AG20443 (cell line): ENCODE data around the gene ZNF580.

ENCODE experiments used
- DNase-seq: peaks from one replicate; pipeline ENCODE4 v3.0.0; 2012; ENCODE audit warnings: low spot score, mixed read lengths

The ZNF580 gene

DNA sequence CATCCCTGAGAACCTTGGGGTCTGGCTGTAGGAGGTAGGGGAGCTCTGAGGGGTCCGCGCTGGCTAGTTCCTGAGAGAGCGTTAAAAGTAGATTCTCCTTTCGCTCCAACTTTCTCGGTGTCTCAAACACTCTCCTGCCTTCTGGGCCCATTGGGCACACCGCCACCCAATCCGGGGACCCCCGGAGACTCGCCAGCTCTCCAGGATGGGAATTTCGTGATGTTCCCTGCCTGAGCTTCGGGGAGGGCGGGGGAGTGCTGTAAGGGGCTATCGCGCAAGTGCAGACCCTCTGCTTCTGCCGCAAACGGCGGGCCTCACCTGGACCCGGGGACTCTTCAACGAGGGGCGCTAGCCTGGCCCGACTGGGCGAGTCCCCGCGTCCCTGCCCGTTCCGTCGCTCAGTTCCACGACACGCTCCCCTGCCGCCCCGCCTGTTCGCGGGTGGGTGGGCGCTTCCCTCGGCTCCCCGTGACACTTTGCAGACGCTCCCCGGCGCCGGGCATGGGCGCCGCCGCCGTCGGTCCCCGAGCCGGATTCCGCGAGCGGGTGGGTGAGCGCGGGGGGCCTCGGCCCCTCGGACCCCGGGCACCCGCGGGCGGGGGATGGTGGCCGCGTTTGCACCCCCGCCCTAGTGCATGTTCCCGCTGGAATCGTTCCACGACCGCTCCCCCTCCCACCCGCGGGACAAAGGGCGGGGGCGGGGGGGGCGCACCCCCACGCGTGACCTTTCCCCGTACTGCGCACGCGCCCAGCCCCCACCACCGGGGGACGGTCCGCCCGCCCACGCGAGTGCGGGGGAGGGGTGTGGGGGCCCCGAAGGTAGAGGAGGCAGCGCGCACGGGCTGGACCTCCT is 7.2 kb downstream of the ZNF580 start, which contains the start of gene CCDC106:
TSS of gene CCDC106 (plus strand) at position 481 of the 853 bp plus-strand sequence. CDS start 835 bp downstream, outside the sequence.
- DNase-seq: peak; percentile 79

DNA sequence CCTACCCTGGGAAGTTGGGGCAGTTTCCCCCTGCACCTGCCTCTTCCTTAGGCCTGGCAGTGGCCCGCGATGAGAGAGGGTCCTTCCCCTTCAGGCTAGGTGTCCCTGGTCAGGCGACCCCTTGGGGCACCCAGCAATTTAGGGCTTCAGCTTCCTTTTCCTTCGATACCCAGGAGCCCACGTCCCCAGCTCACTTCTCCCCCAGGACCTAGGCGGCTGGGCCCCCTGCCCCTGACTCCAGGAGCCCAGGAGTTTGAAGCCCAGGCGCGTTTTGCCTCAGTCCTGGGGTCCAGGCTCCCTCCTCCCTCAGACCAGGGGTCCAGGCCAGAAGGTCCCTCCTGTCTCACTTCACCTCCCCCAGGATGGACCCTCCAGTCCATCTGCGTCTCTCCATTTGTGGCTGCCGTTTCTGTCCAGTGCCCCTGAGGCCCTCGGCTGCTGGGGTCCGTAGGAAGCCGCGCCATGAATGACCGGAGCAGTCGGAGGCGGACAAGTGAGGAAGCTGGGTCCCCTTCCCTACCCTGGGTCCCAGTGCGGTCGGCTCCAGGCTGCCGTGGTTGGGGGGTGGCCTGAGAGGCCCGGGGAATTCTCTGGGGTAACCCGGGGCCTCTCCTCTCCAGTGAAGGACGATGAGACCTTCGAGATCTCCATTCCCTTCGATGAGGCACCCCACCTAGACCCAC is 7.9 kb downstream of the ZNF580 start:
- no peak for DNase-seq

DNA sequence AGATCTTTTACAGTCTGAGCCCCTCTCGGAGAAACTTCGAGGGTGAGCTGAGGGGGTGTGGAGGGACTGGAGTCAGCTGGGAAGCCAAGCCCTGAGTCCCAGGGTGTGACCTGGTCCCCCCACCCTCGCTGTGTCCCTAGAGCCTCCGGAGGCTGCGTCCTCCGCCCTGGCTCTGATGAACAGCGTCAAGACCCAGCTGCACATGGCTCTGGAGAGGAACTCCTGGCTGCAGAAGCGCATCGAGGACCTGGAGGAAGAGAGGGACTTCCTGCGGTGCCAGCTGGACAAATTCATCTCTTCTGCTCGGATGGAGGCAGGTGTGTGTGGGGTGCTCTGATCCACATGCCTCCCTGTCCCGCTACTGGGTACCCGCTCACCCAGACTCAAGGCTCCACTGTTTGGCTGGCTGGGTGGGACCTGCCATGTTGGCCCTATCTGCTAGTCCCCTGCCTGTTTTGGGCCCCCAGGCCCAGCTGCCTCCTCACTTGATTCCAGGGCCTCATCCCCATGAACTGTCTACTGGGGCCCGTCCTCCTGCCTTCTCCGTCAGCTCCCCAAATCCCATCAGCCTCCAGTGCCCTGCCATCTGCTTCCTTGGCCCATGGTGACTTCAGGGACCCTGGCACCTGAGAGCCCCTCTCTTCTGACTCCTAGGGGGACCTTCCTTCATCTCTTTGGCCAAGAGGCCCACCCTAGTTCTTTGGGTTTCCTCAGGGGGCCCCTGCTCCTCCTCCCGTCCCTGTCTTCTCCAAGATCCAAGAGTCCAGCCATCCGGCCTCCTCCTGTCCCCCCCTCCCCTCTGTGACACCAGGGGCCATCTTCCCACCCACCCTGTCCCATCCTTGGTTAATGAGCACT is 8.7 kb downstream of the ZNF580 start:
- DNase-seq: no peak

DNA sequence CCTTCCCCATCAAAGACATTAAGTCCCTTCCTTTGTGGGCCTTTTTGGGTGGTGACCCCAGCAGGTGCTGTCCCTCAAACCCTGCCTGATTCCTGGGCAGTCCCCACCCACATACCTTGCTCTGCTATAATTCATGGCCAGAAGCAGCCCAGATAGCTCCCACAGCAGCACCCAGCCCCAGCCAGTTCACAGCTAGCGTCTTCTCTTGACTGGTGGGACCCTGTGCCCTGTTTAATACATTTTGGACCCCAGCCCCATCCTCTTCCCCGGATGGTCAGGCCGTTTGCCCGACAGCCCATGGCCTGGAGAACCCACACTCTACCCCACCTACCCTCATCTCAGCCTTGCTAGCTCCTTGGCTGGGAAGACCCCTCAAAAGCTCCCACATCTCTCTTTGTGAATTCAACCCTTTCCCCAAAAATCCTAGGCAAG is 9.3 kb downstream of the ZNF580 start:
- DNase-seq: no peak

DNA sequence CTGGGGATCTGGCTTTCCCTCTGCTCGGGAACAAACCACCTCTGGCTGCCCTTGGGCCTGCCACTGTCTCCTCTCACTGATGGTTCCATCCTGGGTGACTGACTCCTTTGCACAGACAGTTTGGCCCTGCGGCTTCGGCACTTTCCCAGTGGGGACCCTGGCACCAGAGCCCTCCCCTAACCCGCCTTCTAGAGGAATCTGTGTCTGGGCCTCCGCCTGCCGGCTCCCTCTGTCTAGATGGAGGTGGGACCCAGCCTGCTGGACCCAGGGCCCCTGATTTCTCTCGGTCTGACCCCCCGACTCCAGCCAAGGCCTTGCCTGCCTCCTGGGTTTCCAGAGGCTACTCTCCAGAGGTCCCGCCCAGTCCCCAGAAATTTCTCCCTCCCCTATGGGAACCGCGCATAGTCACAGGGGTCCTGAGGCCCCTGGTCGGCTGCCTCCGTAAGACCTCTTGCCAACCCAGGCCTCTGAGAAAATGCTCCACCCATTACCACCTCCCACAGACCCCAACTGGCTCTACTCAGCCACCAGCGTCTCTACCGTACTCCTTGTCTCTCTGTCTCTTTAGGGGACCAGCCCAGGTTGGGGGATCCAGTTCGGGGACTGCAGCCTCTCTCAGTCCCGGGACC is 9.9 kb downstream of the ZNF580 start:
- DNase-seq: no peak

GRCh38 chr19:55651236-55651635 is 10.4 kb downstream of the ZNF580 start:
- no peak for DNase-seq

GRCh38 chr19:55652311-55653128 is 11.7 kb downstream of the ZNF580 start:
- no peak for DNase-seq

- peak; percentile 94 for DNase-seq
Observed at GRCh38 chr19:55653651-55654322, 13.0 kb downstream of the ZNF580 start.

DNA sequence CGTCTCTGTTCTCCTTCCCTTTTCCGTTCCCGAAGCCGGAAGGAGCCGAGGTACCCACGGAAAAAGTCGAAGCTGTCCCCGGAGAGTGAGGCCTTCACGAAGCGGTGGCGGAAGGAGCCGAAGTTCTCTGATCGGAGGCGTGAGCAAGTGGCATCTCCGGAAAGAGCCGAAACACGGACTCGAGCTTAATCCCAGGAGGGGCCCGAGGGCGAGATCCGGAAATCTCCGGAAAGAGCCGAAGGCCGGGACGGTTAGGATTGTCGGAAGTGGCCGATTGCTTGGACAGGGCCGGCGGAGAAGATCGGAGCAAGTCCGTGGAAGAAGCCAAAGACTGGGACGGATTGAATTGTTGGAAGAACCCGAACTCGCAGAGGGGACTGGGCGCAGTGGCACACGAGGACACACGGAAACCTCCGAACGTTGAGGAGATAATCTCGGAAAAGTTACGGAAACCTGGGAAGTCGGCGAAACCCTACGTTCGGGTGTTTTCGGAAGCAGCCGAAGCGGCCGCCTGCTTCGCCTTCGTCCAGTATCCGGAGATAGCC is 13.6 kb downstream of the ZNF580 start:
- peak; percentile 91 for DNase-seq

- peak; percentile 97 for DNase-seq
Observed at GRCh38 chr19:55654868-55655647, 14.3 kb downstream of the ZNF580 start, which contains the start of gene U2AF2. Gene U2AF2 (plus strand): TSS chr19:55655035. CDS start chr19:55655105, 70 bp downstream.

DNA sequence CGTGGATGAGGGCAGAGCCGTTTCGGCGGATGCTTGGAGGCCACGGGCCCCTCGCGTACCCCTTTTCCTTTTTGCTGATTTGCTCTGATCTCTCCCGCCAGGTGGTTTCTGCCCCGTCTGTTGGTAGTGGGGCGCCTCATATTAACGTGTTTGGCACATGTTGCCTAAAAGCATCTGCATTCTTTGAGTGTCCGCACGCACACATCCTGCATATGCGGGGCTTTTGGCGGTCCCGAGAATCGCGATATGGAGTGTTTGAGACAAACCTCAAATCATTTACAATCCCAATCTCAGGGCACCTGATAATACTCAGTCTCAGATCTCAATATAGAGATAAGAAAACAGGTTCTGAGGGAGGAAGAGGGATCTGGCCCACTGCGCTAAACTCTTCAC is 14.8 kb downstream of the ZNF580 start:
- no peak for DNase-seq

GRCh38 chr19:55656552-55656951 is 15.8 kb downstream of the ZNF580 start:
- no peak for DNase-seq

GRCh38 chr19:55656988-55657747 is 16.4 kb downstream of the ZNF580 start:
- DNase-seq: no peak

DNA sequence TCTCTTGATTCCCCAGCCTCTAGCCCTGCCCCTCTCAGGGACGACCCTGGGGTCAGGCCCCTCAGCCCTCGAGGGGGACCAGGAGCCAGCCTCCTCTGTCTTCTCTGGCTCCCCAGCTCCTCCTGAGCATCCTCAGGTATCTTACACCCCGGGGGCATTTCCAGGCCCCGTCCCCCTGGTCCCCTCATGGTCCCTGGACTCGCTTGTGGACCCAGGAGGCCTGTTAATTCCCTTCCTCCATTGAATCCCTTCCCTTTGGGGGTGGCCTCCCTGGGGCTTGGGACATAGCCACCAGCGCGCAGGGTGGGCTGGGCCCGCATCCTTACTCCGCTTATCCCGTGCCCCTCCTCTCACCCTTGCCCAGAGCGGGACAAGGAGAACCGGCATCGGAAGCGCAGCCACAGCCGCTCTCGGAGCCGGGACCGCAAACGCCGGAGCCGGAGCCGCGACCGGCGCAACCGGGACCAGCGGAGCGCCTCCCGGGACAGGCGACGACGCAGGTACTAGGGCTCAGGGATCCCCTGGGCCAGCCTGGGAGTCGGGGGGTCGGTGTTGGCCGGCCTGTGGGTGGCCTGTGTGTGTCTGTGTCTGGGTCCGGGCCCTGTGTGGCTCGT is 18.2 kb downstream of the ZNF580 start:
- no peak for DNase-seq

DNA sequence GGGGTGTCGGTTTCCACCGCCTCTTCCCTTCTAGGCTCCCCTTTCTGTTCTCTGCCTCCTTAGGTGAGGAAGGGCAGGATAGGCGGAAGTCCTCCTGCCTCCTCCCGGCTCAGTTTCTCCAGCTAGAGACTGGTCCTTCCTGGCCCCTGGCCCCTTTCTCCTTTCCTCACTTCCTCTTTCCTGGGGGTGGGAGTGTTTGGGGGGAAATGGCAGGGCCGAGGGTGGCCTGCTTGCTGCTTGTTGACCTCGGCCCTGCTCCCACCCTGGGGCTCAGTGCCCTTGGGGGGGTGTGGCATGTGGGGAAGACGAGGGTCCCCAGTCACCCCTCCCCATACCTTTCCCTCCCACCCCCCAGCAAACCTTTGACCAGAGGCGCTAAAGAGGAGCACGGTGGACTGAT is 19.0 kb downstream of the ZNF580 start:
- no peak for DNase-seq

- DNase-seq: no peak
Observed at GRCh38 chr19:55660404-55660803, 19.6 kb downstream of the ZNF580 start.

- no peak for DNase-seq
Observed at GRCh38 chr19:55660991-55661390, 20.2 kb downstream of the ZNF580 start.

DNA sequence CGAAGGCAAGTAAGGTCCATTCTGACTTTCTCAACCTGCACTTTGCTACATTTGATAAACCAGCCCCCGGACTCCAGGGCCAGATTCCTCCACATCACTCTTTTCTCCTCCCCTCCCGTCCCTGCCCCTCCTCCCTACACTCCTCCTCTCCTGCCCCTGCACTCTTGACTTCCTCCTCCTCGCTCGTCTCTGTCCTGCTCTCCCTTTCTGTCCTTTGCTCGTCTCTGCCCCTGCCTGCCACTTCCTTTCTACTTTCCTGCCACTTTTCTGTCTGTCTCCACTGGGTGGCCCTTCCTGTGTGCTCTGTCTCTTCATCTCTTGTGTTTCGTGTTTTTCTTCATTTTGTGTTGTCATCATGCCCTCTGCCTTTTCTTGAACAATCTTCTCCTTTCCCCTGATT is 21.0 kb downstream of the ZNF580 start:
- no peak for DNase-seq
